Upper lobe of right lung (tissue), 1 donor: Measurements from ENCODE around the gene GSTO1. TPM values are rescaled to one million over a fixed set of nuclear protein-coding genes. Genes with fewer than 3 reads are reported as not detected.

Experiments
- ATAC-seq: fragments of 200-7000 bp; cut with Tn5 transposase; one replicate; pipeline ENCODE4 v1.9.1; 2020; ENCODE audit warnings: mild to moderate bottlenecking, moderate library complexity
- DNase-seq: peaks from one replicate; pipeline ENCODE4 v3.0.0-alpha.2; 2020
- H3K27ac ChIP-seq: fragments of 200-600 bp; one replicate; pipeline ENCODE4 v1.8.0; 2022
- H3K27me3 ChIP-seq: fragments of 200-600 bp; one replicate; pipeline ENCODE4 v1.8.0; 2022; ENCODE audit warnings: mild to moderate bottlenecking
- H3K36me3 ChIP-seq: fragments of 200-600 bp; one replicate; pipeline ENCODE4 v1.8.0; 2022
- H3K4me1 ChIP-seq: fragments of 200-600 bp; one replicate; pipeline ENCODE4 v1.8.0; 2022
- H3K4me3 ChIP-seq: fragments of 200-600 bp; one replicate; pipeline ENCODE4 v1.8.0; 2022; ENCODE audit warnings: mild to moderate bottlenecking
- H3K9me3 ChIP-seq: fragments of 200-600 bp; one replicate; pipeline ENCODE4 v1.8.0; 2022
- CTCF ChIP-seq: fragments of 200-600 bp; IDR thresholded peaks from one replicate; pipeline ENCODE4 v1.8.0; 2022; ENCODE audit warnings: antibody characterized with exemption
- intact Hi-C: fragments of 100-400 bp; cut with DNase I; formaldehyde crosslinking; loops from one replicate; pipeline ENCODE4 v1.11.0; 2022
- total RNA-seq: library from RNA; stranded (reverse); fragmentation: NEBNext Ultra II Directional; extraction: Animal tissue kit (Norgen Biotek cat#: 25700); gene quantifications from one replicate; pipeline ENCODE4 v1.2.1, GENCODE V29; 2021
- donor health status: DM: no; HTN: yes; CAD: no; lungs with severe emphysema.

GSTO1 gene
- total RNA-seq, 1 donor from 2014 or later, result 110 TPM

- Histone ChIP-seq H3K27ac (peak overlapping the region; percentile 67), H3K36me3 (no peaks in the 10 kb centered on the region), H3K27me3 (no peaks in the 10 kb centered on the region), H3K4me1 (peaks cover 31% of the 10 kb centered on the region), H3K9me3 (no peaks in the 10 kb centered on the region), H3K4me3 (peak overlapping the region; percentile 4)
- DNase-seq (no peak), ATAC-seq (no peak)
- intact Hi-C loops, result no loop called here
- no peak for TF ChIP-seq CTCF
Observed at GRCh38 chr10:104299031-104299904, 44.6 kb downstream of the GSTO1 start.

GRCh38 chr10:104300002-104300735 is 45.5 kb downstream of the GSTO1 start:
- Histone ChIP-seq H3K27ac (peak overlapping the region; percentile 67), H3K4me1 (peaks cover 31% of the 10 kb centered on the region), H3K9me3 (no peaks in the 10 kb centered on the region), H3K27me3 (no peaks in the 10 kb centered on the region), H3K4me3 (no peak overlapping the region), H3K36me3 (no peaks in the 10 kb centered on the region)
- intact Hi-C loops, result no loop called here
- DNase-seq (no peak), ATAC-seq (peak; percentile 21)
- no peak for TF ChIP-seq CTCF

- peak overlapping the region; percentile 63 for H3K27ac ChIP-seq
- no peaks in the 10 kb centered on the region for H3K27me3 ChIP-seq
- peak; percentile 13 for ATAC-seq
- no peaks in the 10 kb centered on the region for H3K9me3 ChIP-seq
- no peak overlapping the region for H3K4me3 ChIP-seq
- DNase-seq, result no peak
- H3K36me3 ChIP-seq, result no peaks in the 10 kb centered on the region
- H3K4me1 ChIP-seq, result peaks cover 33% of the 10 kb centered on the region
- no peak for TF ChIP-seq CTCF
- intact Hi-C loops, result no loop called here
Observed at GRCh38 chr10:104300736-104301292, 46.1 kb downstream of the GSTO1 start.

GRCh38 chr10:104301907-104302690 is 47.4 kb downstream of the GSTO1 start:
- DNase-seq (no peak), ATAC-seq (no peak)
- Histone ChIP-seq H3K4me3 (no peak overlapping the region), H3K4me1 (peaks cover 37% of the 10 kb centered on the region), H3K27me3 (no peaks in the 10 kb centered on the region), H3K27ac (no peak overlapping the region), H3K36me3 (no peaks in the 10 kb centered on the region), H3K9me3 (no peaks in the 10 kb centered on the region)
- TF ChIP-seq CTCF, result no peak
- intact Hi-C loops, result no loop called here

- DNase-seq, result no peak
- intact Hi-C loops, result no loop called here
- H3K27ac ChIP-seq, result no peak overlapping the region
- H3K4me1 ChIP-seq, result peaks cover 30% of the 10 kb centered on the region
- no peak for ATAC-seq
- peaks cover 6% of the 10 kb centered on the region for H3K36me3 ChIP-seq
- H3K4me3 ChIP-seq, result no peak overlapping the region
- H3K9me3 ChIP-seq, result no peaks in the 10 kb centered on the region
- TF ChIP-seq CTCF, result no peak
- H3K27me3 ChIP-seq, result no peaks in the 10 kb centered on the region
Observed at GRCh38 chr10:104303594-104304355, 49.1 kb downstream of the GSTO1 start.
